NCI-H226 (cell line): ENCODE results near the gene TCL1A.
"Not testable (repeated sequence)": the region's sequence is repeated elsewhere in the genome, so short reads cannot be mapped to it uniquely, and the experiment has no call there.

Experiments
- DNase-seq: peaks from one replicate; pipeline ENCODE4 v3.0.0-alpha.2; 2015

The TCL1A gene

DNA sequence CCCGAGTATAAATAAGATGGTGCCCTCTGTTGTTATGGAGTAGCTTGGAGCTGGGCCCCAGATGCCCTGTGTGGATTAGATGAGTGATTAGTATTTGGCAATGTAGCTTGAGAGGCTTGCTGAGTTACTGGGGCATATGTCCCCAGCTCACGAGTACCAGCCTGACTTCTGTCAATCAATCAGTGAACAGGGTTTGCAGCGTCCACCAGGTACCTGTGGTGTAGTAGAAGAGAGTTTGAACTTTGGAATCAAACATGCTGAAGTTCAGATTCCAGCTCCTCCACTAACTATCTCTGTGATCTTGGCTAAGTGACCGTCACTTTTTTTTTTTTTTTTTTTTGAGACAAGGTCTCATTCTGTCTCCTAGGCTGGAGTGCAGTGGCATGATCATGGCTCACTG lies 39.3 kb downstream of the TCL1A start:
- DNase-seq, result no peak

DNA sequence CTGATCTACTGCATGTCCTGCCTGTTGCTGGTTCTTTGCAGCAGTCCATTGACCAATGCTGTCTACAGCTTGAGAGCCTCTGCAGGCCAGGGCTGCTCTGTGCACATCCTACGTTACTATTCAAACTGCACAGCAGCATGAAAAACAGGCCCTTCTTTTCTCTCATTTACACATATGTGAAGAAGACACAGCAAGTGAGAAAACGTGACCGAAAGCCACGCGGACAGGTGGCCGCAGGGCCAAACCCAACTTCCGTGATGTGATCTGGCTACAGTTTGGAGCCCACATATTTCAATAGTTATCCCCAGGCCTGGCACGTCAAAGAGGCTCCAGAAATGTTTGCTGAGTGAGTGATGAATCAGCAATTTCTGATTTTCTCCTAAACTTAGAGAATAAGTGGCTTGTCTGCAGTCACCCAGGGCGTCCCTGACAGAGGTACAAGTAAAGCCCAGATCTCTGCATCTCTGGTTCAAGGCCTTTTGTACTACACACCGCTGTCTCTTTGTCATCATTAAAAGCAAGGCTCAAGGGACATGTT lies 45.6 kb downstream of the TCL1A start:
- DNase-seq, result no peak

DNA sequence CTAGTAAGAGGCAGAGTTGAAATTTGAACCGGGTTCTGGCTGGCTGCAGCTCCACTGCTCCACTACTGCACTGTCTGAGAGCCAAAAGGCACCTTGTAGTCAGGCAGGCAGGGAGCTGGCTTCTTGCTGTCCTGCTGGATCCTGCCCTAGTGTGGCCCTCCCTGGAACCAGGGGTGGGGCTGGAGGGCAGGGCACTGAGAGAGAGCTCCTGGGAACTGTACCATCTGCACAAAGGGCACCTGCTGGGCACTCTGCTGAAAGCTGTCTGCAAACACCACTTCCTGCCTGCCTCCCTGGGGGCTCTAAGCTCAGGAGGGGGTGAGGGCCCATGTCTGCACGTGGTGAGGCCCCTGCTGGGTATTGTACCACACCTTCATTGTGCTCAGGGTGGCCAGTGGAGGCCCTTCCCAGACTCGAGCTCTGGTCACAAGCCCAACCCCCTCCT lies 46.7 kb downstream of the TCL1A start:
- DNase-seq, result no peak

DNA sequence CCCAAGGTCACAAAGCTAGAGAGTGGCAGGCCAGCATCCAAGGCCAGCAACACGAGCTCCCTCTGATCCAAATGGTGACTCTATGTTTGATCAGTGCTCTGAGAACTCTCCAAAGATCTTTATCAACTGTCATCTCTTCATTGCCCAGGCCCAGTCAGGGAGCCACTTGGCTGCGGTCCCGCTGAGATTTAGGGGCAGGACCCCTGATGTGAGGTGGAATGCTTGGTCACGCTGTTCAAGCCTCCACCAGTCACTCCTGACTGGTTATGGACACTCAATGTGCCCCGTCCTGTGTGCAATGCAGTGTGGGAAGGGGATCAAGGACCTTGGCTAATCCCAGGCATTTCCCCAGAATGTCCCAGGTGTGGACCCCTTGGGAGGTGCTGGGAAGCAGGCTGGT lies 47.5 kb downstream of the TCL1A start:
- no peak for DNase-seq

DNA sequence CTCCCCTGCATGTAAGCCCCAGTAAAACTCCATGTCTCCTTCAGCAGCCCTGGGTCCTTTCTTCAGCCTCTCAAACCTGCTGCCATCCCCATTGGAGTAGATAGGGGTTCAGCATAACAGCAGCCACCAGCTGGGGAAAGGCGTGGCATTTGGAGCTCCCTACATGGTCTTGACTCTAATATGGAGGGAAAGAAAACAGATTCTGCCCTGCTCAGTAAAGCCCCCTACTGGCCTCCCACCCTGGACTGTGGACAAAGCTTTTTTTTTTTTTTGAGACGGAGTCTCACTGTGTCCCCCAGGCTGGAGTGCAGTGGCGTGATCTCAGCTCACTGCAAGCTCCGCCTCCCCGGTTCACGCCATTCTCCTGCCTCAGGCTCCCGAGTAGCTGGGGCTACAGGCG lies 48.4 kb downstream of the TCL1A start:
- DNase-seq, result not testable (repeated sequence)

DNA sequence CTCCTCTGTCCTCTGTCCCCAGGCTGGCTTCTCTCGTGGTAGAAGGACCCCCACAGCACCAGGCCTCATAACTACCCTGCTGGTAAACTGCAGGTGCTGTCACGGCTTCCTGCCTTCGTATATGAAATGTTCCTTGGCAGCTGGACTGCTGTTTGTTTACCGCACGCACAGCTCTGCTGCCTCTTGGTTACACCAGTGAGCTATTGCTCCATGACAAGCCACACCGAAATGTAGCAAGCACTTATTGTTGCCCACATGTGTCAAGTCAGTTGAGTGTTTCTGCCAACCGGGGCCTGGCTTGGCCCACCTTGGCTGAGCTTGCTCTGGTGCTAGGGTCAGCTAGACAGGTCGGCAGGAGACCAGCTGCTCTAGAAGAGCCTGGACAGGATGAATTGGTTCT lies 49.4 kb downstream of the TCL1A start:
- DNase-seq, result no peak

DNA sequence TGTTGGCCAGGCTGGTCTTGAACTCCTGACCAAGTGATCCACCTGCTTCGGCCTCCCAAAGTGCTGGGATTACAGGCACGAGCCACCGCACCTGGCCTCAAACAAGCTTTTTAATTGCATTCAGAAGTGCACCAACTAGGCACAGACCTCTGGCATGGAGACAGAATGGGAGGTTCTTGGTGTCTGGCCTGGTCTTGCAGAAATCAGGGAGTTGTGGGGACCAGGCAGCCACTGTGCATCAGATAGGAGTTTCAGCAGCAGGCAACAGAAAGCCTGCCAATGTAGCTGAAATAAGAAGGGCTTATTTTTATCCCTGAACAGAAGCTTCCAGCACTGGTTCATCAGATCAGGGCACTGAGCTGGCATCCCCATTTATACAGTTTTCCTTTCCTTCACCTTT lies 49.9 kb downstream of the TCL1A start:
- no peak for DNase-seq

DNA sequence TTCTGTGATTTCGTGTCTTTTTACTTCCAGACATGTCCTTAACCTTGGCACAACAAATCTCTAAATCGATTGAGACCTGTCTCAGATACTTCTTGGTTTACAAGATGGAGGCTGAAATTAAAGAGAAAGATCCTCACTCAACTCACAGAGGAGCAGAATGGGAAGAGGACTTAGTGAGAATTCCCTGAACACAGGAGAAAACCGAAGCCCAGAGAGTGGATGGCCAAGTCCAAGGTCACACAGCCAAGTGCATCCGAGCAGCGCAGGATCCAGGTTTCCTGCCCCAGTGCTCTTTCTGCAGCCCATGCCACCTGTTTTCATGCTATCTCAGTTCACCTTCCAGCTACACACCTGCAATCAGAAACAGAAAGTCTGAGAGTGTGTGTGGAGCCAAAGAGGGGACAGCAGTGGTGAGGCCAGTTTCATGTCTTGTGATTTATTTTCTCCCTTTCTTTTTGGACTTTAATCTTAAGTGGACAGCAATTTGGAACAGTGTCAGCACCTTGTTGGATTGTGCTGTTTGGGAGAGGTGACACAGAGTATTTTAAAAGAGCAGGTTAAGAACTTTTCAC lies 50.6 kb downstream of the TCL1A start:
- DNase-seq, result no peak

DNA sequence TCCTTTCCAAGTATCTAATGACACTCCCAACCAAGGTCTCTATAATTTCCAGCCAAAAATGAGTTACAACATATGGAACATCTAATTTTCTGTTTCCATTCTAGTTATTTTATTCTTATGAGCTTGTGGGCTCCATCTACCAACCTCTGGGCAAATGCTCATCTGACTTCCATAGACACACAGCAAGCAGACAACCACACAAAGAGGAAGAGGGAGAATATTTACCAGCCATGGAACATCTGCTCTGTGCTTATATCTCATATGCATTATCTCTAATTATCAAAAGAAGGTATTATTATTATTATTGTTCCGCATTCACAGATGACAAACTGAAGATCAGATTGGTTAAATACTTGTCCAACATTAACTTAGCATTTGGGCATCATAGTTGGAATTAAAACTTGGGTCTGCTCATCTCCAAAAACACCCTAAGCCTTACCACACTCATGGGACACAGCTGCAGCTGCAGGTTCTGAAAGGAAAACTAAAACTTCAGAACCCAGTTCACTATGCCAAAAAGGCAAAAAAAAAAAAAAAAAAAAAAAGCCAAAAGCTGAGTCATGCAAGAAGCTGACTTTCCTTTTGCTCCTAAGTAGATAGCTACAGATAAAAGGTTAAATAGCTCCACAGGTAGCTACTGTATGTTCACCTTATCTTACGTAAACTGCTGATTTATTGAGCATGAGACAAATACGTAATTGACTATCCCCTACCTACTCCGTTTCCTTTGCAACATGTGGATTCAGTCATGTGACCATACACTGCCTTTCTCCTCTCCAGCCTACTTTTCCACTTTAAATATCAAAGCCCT lies 51.3 kb downstream of the TCL1A start:
- no peak for DNase-seq

DNA sequence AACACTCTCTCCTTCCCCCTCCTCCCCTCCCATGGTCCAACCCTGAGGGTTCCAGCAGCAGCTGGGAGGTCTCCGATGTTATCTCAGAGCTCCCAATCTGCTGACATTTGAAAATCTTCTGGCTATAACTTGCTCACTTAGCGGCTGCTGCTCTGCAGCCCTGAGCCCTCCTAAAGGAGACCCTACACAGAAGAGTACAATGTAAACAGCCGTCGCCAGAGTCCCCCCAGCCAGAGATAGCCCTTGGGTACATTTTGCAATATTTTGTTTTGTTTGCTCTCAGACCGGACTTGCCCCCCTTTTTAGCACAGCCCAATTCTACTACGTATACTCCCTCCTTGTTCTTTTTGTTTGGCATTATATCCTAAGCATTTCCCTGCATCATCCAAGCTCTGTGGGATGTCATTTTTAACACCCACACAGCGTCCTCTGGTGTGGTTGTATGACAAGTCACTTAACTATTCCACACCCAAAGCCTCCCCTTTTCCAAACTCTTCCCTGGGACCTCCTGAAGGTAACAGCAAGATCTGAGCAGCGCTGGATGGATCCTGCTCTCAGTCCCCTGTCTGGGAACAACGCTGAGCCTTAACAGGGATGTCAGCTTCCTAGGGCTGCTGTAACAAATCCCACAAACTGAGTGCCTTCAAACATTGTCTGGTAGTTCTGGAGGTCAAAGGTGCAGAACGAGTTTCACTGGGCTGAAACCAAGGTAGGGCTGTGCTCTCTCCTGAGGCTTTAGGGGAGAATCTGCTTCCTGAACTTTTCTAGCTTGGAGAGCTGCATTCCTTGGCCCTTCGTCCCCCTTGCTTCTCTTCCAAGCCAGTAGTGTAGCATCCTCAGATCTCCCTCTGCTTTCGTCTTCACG lies 53.0 kb downstream of the TCL1A start:
- no peak for DNase-seq

DNA sequence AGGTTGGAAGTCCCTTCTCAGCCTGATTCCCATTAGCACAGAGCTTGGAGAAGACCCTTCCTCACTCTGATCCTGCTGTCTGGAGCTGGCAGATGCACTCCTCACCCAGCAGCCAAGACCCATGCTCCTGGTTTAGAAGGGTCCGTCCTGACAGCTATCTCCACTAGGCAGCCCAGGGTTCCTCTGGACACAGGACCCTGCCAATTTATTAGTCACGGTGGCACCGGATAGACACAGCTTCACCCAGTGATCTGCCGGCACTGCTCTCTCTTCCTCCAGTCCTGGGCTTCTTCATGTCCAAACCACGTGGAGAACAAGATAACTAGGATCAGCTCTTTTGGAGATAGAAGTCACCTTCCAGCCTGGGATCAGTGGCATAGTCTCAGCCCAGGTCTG lies 53.9 kb downstream of the TCL1A start:
- DNase-seq, result no peak
